Measurements from ENCODE around the gene ENAH. TPM values are rescaled to one million over a fixed set of nuclear protein-coding genes. Genes with fewer than 3 reads are reported as not detected.

Gene ENAH
- total and polyA plus RNA-seq, 7 experiments from 2014 or later: 0.08 to 0.42 (median 0.16) TPM; not detected in 4

DNA sequence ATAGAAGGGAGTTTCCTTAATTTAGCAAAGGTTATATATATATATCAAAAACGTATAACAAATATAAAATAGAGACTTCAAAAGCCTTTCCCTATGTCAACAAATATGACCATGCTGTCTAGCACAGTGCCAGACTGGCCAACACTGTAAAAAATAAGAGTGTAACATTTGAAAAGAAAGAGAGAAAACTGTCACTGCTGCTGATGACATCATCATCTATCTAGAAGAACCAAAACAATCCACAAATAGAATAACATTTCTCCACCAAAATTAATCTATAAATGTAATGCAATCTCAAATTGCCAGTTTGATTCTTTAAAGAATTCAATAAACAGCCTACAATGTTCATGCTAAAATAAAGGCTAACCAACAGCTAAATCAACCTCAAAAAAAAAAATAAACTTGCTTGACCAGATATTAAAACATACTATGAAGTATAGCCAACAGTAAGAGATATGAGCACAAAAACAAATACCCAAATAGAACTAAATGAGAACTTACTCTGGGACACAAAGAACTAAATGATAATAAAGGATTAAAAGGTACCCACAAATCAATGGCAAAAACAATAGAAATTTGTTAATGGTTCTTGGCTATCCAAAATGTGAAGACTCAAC, 50.2 kb downstream of the ENAH start:
- ATAC-seq (no peak), DNase-seq (no peak)
- H3K36me3 Mint-ChIP-seq: peaks cover 0 to 4% (median 0%) of the 10 kb centered on the region in 5 donors
- Histone ChIP-seq H3K9me3 (ENCODE audit: control insufficient read depth in 2 of 3, low read length in 3 of 3) (no peaks in the 10 kb centered on the region), H3K4me3 (ENCODE audit: low read length) (no peak overlapping the region), H3K4me1 (ENCODE audit: control insufficient read depth in 2 of 2, insufficient read depth in 2 of 2, low read length in 2 of 2) (no peaks in the 10 kb centered on the region), H3K36me3 (ENCODE audit: control insufficient read depth in 2 of 3, insufficient read depth in 3 of 3, low read length in 3 of 3) (no peaks in the 10 kb centered on the region), H3K27ac (ENCODE audit: low read depth, low read length) (no peak overlapping the region), H3K27me3 (ENCODE audit: control insufficient read depth in 2 of 2, insufficient read depth in 2 of 2, low read length in 2 of 2) (no peaks in the 10 kb centered on the region)
- intact Hi-C loops (cut with micrococcal nuclease): no loop called here
- H3K4me3 Mint-ChIP-seq: no peak overlapping the region
- H3K27me3 Mint-ChIP-seq: peaks cover 0 to 16% (median 0%) of the 10 kb centered on the region in 5 donors
- no peaks in the 10 kb centered on the region for H3K4me1 Mint-ChIP-seq
- ChIA-PET CTCF (no interaction called here), POLR2A (no interaction called here)
- peaks cover 0 to 10% (median 3%) of the 10 kb centered on the region in 11 donors for H3K9me3 Mint-ChIP-seq
- H3K27ac Mint-ChIP-seq: no peak overlapping the region

DNA sequence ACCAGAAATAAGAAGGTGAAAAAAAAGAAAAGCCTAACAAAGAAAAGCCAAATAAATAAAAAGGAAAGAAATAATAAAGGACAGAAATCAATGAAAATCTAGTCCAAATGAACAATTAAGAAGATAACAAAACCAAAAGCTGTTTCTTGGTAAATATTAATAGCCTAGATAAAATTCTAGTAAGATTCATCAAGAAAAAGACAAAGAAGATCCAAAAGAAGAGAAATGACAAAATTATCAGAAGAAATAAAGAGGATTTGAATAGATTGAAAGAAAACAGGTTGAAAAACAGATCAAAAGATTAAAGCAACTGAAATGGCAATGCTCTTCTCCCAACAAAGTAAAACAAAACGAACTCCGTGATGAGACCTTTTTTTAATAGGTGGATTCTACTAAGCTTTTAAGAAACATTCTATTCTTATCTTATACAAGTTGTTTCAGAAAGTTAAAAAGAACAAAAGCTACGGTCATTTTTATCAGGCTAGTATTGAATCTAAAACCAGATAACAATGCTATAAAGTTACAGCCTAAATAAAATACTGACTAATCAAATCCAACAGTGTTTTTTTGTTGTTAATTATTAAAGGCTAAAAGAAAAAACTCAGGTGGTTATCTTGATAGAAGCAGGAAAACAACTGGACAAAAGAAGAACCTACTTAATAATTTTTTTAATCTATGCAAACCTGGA, 50.9 kb downstream of the ENAH start:
- Histone ChIP-seq H3K27me3 (ENCODE audit: control insufficient read depth in 2 of 2, insufficient read depth in 2 of 2, low read length in 2 of 2) (no peaks in the 10 kb centered on the region), H3K27ac (ENCODE audit: low read depth, low read length) (no peak overlapping the region), H3K9me3 (ENCODE audit: control insufficient read depth in 2 of 3, low read length in 3 of 3) (no peaks in the 10 kb centered on the region), H3K4me3 (ENCODE audit: low read length) (no peak overlapping the region), H3K4me1 (ENCODE audit: control insufficient read depth in 2 of 2, insufficient read depth in 2 of 2, low read length in 2 of 2) (no peaks in the 10 kb centered on the region), H3K36me3 (ENCODE audit: control insufficient read depth in 2 of 3, insufficient read depth in 3 of 3, low read length in 3 of 3) (no peaks in the 10 kb centered on the region)
- Mint-ChIP-seq H3K27ac (no peak overlapping the region), H3K4me1 (no peaks in the 10 kb centered on the region), H3K36me3 (peaks cover 0 to 4% (median 0%) of the 10 kb centered on the region in 5 donors), H3K4me3 (no peak overlapping the region), H3K9me3 (peaks cover 0 to 10% (median 3%) of the 10 kb centered on the region in 11 donors), H3K27me3 (peaks cover 0 to 16% (median 0%) of the 10 kb centered on the region in 5 donors)
- intact Hi-C loops (cut with micrococcal nuclease): no loop called here
- no peak for DNase-seq
- no peak for ATAC-seq
- POLR2A ChIA-PET: no interaction called here
- CTCF ChIA-PET: no interaction called here

DNA sequence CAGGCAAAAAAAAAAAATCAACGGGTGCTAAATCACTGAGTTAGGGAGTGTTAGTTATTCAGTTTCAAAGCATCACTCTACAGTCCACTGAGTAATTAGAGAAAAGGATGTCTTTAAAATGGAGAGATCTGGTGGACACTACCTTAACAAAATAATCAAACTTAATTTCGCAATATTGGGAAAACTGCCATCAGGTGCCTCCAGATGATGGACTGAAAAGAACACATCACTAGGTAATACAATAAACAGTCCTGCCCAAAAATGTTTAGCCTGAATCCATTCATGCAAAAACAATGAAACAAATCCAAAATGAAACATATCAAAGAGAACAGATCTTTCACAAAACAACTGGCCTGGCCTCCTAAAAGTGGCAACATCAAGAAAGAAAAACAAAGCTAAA, 54.1 kb downstream of the ENAH start:
- peaks cover 0 to 4% (median 0%) of the 10 kb centered on the region in 5 donors for H3K36me3 Mint-ChIP-seq
- Histone ChIP-seq H3K27ac (ENCODE audit: low read depth, low read length) (no peak overlapping the region), H3K9me3 (ENCODE audit: control insufficient read depth in 2 of 3, low read length in 3 of 3) (no peaks in the 10 kb centered on the region), H3K4me1 (ENCODE audit: control insufficient read depth in 2 of 2, insufficient read depth in 2 of 2, low read length in 2 of 2) (no peaks in the 10 kb centered on the region), H3K36me3 (ENCODE audit: control insufficient read depth in 2 of 3, insufficient read depth in 3 of 3, low read length in 3 of 3) (no peaks in the 10 kb centered on the region), H3K4me3 (ENCODE audit: low read length) (no peak overlapping the region), H3K27me3 (ENCODE audit: control insufficient read depth in 2 of 2, insufficient read depth in 2 of 2, low read length in 2 of 2) (no peaks in the 10 kb centered on the region)
- H3K27me3 Mint-ChIP-seq: peaks cover 0 to 26% (median 4%) of the 10 kb centered on the region in 5 donors
- H3K9me3 Mint-ChIP-seq: peaks cover 0 to 10% (median 3%) of the 10 kb centered on the region in 11 donors
- intact Hi-C loops (cut with micrococcal nuclease): no loop called here
- no peak overlapping the region for H3K4me3 Mint-ChIP-seq
- no peak for DNase-seq
- ChIA-PET CTCF (no interaction called here), POLR2A (no interaction called here)
- no peaks in the 10 kb centered on the region for H3K4me1 Mint-ChIP-seq
- ATAC-seq: no peak
- H3K27ac Mint-ChIP-seq: no peak overlapping the region

DNA sequence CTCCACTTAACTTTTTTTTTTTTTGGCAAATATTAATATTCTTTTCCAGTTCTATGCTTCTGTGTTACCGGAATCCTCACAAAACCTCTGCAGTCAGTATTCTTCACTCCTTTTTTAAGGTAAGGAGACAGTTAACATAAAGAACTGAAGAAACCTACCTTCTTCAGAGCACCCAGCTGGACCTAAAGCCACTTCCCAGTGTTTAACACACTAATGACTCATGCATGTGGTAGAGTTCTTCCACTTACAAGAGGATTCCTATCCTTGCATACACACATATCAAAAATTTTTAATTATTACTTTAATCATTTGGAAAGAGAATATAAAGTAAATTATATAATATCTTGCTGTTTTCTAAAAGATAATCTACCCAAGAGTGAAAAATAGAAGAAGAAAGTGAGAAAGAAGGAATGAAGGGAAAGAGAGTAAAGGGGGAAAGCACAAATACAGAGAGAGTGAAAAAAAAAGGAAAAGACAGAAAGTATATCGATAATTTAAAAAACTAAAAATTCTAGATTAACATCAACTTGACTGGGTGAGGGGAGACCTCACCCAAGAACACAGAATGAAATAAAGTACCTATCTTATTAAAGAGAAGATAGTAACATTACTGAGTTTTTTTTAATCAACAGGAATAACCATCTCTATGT, 54.9 kb downstream of the ENAH start:
- Mint-ChIP-seq H3K27ac (no peak overlapping the region), H3K36me3 (peaks cover 0 to 4% (median 0%) of the 10 kb centered on the region in 5 donors), H3K27me3 (peaks cover 0 to 23% (median 4%) of the 10 kb centered on the region in 5 donors), H3K4me1 (no peaks in the 10 kb centered on the region), H3K9me3 (peaks cover 0 to 10% (median 3%) of the 10 kb centered on the region in 11 donors), H3K4me3 (no peak overlapping the region)
- DNase-seq (no peak), ATAC-seq (no peak)
- intact Hi-C loops (cut with micrococcal nuclease): no loop called here
- Histone ChIP-seq H3K9me3 (ENCODE audit: control insufficient read depth in 2 of 3, low read length in 3 of 3) (no peaks in the 10 kb centered on the region), H3K27me3 (ENCODE audit: control insufficient read depth in 2 of 2, insufficient read depth in 2 of 2, low read length in 2 of 2) (no peaks in the 10 kb centered on the region), H3K27ac (ENCODE audit: low read depth, low read length) (no peak overlapping the region), H3K4me1 (ENCODE audit: control insufficient read depth in 2 of 2, insufficient read depth in 2 of 2, low read length in 2 of 2) (no peaks in the 10 kb centered on the region), H3K4me3 (ENCODE audit: low read length) (no peak overlapping the region), H3K36me3 (ENCODE audit: control insufficient read depth in 2 of 3, insufficient read depth in 3 of 3, low read length in 3 of 3) (no peaks in the 10 kb centered on the region)
- CTCF ChIA-PET: no interaction called here
- POLR2A ChIA-PET: no interaction called here

DNA sequence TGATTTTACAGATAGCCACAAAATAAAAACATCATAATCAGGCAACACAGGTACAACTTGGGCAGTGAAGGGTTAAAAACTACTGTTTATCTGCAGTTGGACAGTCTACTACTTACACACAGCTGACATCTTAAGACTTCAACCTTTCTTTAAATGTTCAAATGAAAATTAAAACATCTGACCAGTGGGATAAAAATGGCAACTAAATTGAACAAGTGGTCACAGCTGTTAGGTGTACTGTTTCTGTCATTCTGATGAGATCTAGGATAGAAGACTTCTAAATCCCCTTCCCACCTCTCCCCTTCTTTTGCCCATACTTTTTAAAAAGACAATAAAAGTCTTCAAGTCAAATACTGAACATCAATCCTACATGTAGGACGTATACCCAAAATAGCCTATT, 56.2 kb downstream of the ENAH start:
- Mint-ChIP-seq H3K27ac (no peak overlapping the region), H3K27me3 (peaks cover 0 to 18% (median 4%) of the 10 kb centered on the region in 5 donors), H3K4me3 (no peak overlapping the region), H3K4me1 (no peaks in the 10 kb centered on the region), H3K36me3 (peaks cover 0 to 4% (median 0%) of the 10 kb centered on the region in 5 donors), H3K9me3 (peaks cover 0 to 10% (median 3%) of the 10 kb centered on the region in 11 donors)
- CTCF ChIA-PET: no interaction called here
- DNase-seq: no peak
- Histone ChIP-seq H3K27ac (ENCODE audit: low read depth, low read length) (no peak overlapping the region), H3K36me3 (ENCODE audit: control insufficient read depth in 2 of 3, insufficient read depth in 3 of 3, low read length in 3 of 3) (no peaks in the 10 kb centered on the region), H3K4me1 (ENCODE audit: control insufficient read depth in 2 of 2, insufficient read depth in 2 of 2, low read length in 2 of 2) (no peaks in the 10 kb centered on the region), H3K9me3 (ENCODE audit: control insufficient read depth in 2 of 3, low read length in 3 of 3) (no peaks in the 10 kb centered on the region), H3K27me3 (ENCODE audit: control insufficient read depth in 2 of 2, insufficient read depth in 2 of 2, low read length in 2 of 2) (no peaks in the 10 kb centered on the region), H3K4me3 (ENCODE audit: low read length) (no peak overlapping the region)
- intact Hi-C loops (cut with micrococcal nuclease): no loop called here
- no peak for ATAC-seq
- POLR2A ChIA-PET: no interaction called here

DNA sequence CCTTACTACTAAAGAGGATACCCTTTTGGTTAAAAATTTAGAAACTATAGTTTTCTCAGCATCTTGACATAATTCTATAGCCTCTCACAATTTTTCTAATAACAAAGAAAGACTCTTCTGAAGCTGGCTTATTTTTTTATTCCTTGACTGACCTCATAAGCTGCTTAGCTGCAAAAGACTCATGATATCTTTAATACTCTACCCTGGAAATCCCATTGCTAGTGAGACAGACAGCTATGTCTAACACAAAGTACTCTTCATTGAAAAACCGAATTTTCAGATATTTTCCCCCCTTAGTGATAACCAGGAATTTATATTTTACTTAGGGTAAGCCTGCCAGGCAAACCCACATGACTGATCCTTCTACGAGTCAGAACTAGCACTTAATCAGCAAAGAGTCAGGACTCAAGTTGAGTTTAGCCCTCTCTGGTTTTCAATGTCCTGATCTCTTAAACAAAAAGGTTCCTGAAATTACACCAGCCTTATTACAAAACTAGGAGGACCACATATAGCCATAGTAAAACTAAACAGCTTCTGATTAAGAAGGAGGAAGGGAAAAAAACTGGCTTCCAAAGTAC, 56.9 kb downstream of the ENAH start:
- H3K9me3 ChIP-seq (ENCODE audit: control insufficient read depth in 2 of 3, low read length in 3 of 3): no peaks in the 10 kb centered on the region
- H3K9me3 Mint-ChIP-seq: peaks cover 0 to 10% (median 3%) of the 10 kb centered on the region in 11 donors
- no peak for DNase-seq
- H3K4me1 ChIP-seq (ENCODE audit: control insufficient read depth in 2 of 2, insufficient read depth in 2 of 2, low read length in 2 of 2): no peaks in the 10 kb centered on the region
- no peaks in the 10 kb centered on the region for H3K4me1 Mint-ChIP-seq
- peaks cover 0 to 18% (median 4%) of the 10 kb centered on the region in 5 donors for H3K27me3 Mint-ChIP-seq
- POLR2A ChIA-PET: interaction anchor here (1.0 kb wide), 1 partner anchor 11 kb away, joined by 3 read pairs; no protein-coding TSS in a partner anchor
- H3K36me3 Mint-ChIP-seq: peaks cover 0 to 4% (median 0%) of the 10 kb centered on the region in 5 donors
- H3K36me3 ChIP-seq (ENCODE audit: control insufficient read depth in 2 of 3, insufficient read depth in 3 of 3, low read length in 3 of 3): no peaks in the 10 kb centered on the region
- no peak overlapping the region for H3K27ac Mint-ChIP-seq
- no peak overlapping the region for H3K4me3 Mint-ChIP-seq
- no peak for ATAC-seq
- intact Hi-C loops (cut with micrococcal nuclease): no loop called here
- H3K4me3 ChIP-seq (ENCODE audit: low read length): no peak overlapping the region
- no peaks in the 10 kb centered on the region for H3K27me3 ChIP-seq (ENCODE audit: control insufficient read depth in 2 of 2, insufficient read depth in 2 of 2, low read length in 2 of 2)
- CTCF ChIA-PET: no interaction called here
- H3K27ac ChIP-seq (ENCODE audit: low read depth, low read length): no peak overlapping the region

Measured in naive thymus-derived CD4-positive, alpha-beta T cell (primary cell).